C4-2B (cell line): ENCODE measurements around the gene NKX2-2.

ENCODE experiments used
- CTCF ChIP-seq: fragments of 450-650 bp; conservative IDR thresholded peaks from 2 replicates; pipeline ENCODE4 v1.5.1; 2017; ENCODE audit warnings: mild to moderate bottlenecking
- ZFX ChIP-seq: fragments of 450-650 bp; IDR thresholded peaks from 2 replicates; pipeline ENCODE4 v1.6.1; 2017

- TF ChIP-seq CTCF (no peak), ZFX (no peak)
Measured at GRCh38 chr20:21498635-21499034, 15.2 kb downstream of the NKX2-2 start.
